LNCAP (cell line): Measurements from ENCODE around the gene NEDD4L.

ENCODE experiments used
- TF ChIP-seq, protein P1 (sequence below): fragments of 450-650 bp; IDR thresholded peaks from 2 replicates; pipeline ENCODE4 v1.5.1; 2017; ENCODE audit warnings: mild to moderate bottlenecking

The NEDD4L gene

DNA sequence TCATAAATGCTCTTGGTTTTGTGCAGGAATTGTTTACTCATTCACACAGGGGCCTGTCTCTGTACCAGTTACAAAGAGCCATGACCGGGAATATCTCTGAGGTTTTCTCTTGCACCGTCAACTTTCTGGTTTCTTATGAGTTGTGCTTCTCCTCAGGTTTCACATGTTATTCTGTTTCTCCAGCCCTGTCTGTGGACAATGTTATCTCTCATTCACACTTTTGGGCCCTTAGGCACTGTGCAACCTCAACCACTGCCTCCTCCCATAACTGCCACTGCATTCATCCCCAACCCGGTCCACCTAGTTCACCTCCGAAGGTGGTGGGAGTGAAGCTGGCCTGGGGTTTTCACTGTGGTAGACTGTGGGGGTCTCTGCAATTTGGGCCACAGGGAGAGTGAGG is 22.5 kb upstream of the NEDD4L start:
- TF ChIP-seq, protein P1, sequence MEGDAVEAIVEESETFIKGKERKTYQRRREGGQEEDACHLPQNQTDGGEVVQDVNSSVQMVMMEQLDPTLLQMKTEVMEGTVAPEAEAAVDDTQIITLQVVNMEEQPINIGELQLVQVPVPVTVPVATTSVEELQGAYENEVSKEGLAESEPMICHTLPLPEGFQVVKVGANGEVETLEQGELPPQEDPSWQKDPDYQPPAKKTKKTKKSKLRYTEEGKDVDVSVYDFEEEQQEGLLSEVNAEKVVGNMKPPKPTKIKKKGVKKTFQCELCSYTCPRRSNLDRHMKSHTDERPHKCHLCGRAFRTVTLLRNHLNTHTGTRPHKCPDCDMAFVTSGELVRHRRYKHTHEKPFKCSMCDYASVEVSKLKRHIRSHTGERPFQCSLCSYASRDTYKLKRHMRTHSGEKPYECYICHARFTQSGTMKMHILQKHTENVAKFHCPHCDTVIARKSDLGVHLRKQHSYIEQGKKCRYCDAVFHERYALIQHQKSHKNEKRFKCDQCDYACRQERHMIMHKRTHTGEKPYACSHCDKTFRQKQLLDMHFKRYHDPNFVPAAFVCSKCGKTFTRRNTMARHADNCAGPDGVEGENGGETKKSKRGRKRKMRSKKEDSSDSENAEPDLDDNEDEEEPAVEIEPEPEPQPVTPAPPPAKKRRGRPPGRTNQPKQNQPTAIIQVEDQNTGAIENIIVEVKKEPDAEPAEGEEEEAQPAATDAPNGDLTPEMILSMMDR = no peak

DNA sequence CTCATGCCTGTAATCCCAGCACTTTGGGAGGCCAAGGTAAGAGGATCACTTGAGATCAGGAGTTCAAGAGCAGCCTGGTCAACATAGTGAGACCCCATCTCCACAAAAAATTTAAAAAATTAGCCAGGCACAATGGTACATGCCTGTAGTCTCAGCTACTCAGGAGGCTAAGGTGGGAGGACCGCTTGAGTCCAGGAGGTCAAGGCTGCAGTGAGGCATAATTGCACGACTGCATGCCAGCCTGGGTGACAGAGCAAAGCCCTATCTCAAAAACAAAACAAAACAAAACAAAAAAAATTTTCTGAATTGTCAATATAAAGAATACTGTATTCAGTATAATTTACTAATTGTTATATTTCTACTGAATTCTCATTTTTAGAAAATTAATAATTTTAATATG is 20.9 kb upstream of the NEDD4L start:
- TF ChIP-seq, protein P1 = no peak

DNA sequence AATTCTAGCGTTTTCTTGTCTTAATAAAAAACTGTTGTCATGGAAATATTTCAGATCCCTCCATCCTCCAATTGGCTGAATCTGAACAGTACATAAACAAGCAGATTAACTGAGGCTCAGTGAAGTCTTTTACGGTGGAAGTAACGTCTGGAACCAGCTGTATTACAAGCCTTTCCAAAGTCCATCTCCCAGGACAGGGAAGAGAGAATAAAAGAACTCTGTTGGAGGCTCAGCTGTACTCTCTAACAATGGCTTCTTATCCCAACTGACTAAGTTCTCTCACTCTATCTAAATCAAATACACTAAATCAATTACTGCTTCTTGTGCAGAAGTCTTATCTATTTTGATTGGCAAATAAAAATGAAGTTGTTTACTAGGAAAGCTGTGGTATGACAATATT is 19.9 kb upstream of the NEDD4L start:
- TF ChIP-seq, protein P1 = no peak

DNA sequence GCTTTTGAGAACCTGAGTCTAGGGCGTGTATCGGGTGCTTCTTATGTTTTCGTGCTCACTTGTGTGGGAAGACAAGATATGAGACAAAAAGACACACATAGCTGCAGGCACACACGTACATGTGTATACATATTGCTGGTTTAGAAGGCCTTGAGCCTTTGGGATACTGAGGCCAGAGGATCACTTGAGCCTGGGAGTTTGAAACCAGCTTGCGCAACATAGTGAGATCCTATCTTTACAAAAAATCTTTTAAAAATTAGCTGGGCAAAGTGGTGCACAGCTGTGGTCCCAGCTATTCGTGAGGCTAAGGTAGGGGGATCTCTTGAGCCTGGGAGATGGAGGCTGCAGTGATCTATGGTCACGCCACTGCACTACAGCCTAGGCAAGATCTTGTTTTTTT is 18.8 kb upstream of the NEDD4L start:
- TF ChIP-seq, protein P1 = no peak

DNA sequence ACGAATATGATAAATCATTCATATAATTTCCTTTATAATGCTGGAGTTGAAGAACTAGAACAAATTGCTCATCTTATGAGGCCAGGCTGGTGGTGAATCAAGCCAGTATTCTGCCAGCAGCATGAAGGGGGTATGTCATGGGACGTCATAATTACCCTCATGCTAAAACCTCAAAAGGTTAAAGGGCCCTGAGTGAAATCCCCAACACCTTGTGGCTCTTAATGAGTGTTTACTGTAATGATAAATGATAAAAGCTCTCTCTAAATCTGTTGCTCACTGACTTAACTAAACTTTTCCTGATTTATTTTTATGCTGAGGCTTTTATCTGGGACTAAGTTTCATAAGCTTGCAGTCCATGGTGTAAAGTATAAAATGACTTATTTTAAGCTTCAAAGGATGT is 18.3 kb upstream of the NEDD4L start:
- TF ChIP-seq, protein P1 = no peak

DNA sequence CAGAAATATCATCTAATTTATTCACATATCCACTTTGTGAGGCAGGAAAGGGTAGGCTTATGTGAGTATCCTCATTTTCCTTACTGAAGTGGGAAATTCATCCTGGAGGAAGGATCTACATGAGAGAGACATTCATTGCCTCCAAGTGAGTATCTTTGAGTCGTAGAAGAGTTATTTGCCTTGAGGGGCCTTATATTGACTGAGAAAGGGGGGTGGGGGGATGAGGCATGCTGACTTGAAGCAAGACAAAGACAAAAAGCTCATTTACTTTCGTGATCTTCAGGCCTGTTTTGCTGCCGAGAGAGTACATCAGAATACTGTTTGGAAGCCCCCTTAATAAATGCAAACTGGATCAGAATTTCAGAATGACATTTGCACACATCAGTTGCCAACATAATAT is 17.6 kb upstream of the NEDD4L start:
- TF ChIP-seq, protein P1 = no peak

DNA sequence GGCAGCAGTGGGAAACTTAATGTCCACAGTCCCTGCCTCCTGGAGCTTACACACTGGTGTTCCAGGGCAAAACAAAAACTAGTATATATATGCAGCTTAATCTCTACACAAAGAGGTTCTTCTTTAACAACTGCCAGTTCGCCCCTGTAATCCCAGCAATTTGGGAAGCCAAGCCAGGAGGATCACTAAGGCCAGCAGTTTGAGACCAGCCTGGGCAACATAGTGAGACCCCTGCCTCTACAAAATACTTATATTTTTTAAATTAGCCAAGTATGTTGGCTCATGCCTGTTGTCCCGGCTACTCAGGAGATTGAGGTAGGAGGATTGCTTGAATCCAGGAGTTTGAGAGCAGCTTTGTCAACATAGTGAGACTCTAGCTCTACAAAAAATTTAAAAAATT is 17.2 kb upstream of the NEDD4L start:
- TF ChIP-seq, protein P1 = no peak

DNA sequence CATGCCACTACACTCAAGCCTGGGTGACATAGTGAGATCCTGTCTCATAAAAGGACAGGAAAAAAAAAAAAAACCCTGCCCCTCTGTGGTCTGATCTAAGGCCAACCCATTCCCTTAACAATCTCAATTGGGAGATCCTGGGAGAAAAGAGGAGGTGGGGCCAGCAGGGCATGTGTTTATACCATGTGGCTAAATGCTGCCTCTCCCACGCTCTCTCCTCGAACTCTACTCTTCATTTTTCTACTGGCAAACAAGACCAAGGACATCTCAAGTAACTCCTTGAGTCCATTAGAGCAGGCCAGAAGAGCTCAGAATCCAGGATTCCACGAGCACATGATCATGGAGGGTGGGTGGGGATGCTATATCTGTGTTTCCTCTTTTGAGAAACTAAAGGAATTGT is 16.7 kb upstream of the NEDD4L start:
- TF ChIP-seq, protein P1 = no peak
